Measurements from ENCODE around the gene ADGRD1.

DNA sequence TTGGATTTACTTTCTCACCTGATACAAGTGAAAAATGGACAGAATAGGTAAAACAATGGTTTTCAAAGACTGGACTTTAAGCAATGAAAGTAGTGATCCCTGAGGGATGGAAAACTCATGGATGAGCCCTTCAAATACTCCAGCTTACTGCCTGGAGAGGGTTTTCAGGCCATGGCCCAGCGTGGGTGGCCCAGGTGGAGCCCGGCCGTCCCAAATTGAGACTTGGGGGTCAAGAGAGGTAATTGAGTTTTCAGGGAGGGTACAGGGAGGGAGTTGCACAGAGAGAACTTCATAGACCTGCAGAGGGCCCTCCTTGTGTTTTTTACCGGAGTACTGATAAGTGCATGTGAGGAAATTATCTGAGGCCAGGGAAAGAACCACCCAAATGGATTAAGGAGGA, 44.6 kb upstream of the ADGRD1 start:
- TF ChIP-seq GATA2 (IDR thresholded peaks at IDR 0.05; ENCODE audit: low read depth, low read length) (no peak), GATA3 (IDR thresholded peaks at IDR 0.05; ENCODE audit: low read depth, low read length) (no peak)

All from SH-SY5Y (cell line).